ENCODE data around the gene PXMP4. TPM values are rescaled to one million over a fixed set of nuclear protein-coding genes. Genes with fewer than 3 reads are reported as not detected.

PXMP4 gene
- polyA plus RNA-seq, 1 experiment = 11.2 TPM

GRCh38 chr20:33686100-33686983 is 33.8 kb downstream of the PXMP4 start, which contains the start of gene E2F1:
Gene E2F1 (minus strand): TSS chr20:33686385. CDS start chr20:33686264, 121 bp downstream.
- no peaks in the 10 kb centered on the region for H3K36me3 ChIP-seq (ENCODE audit: control insufficient read depth, insufficient read depth, low read length)
- ChIA-PET POLR2A (no interaction called here), CTCF (interaction anchor here (0.5 kb wide), 1 partner anchor 122 kb away, joined by 3 read pairs; no protein-coding TSS in a partner anchor)
- no peaks in the 10 kb centered on the region for H3K27me3 ChIP-seq (ENCODE audit: control insufficient read depth, insufficient read depth, low read length)
- DNase-seq (ENCODE audit: low read depth) = peak; percentile 52
- H3K4me3 ChIP-seq (ENCODE audit: low read depth, low read length) = peak within 1 kb of the TSS; percentile 35
- TF ChIP-seq CTCF (IDR thresholded peaks at IDR 0.05; ENCODE audit: insufficient read depth, low read depth, low read length) = peak; percentile 40

DNA sequence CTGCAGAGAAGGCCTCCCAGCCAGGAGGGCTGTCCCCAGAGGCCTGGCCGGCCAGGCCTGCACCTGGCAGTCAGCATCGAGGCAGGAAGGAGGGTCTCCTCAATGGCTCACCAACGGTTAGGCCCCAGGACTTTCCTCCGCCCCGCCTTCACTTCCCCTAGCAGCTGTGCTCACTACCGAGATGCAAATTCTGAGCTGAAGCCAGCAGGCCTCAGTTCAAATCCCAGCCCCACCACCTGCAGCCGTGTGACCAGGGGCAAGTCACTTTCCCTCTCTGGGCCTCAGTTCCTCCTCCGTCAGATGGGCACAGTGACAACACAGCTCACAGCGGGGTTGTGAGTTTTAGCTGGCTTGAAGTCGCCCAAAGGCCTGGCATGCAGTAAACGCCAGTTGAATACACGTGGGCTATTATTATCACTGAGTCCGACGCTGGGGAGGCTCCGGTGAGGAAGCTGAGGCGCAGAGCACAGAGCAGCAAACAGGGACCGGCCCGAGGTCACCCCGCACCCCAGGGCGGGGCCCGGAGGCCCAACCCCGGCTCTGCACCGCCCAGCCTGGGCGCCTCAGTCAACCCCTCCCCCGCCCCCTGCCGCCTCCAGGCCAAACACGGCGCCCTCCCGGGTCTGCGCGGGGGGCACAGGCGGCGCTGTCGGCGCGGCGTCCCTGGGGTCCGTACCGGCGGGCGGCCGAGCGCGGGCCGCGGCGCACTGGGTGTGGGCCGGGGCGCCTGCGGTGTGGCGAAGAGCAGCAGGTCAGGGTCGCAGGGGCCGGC is 34.6 kb downstream of the PXMP4 start:
- ChIA-PET POLR2A (interaction anchor here (0.6 to 0.9 kb wide), 2 partner anchors 11 to 21 kb away, joined by 4 to 5 read pairs; no protein-coding TSS in a partner anchor), CTCF (interaction anchor here (0.8 to 1.5 kb wide), 2 partner anchors 10 to 17 kb away, joined by 3 to 4 read pairs; no protein-coding TSS in a partner anchor)
- no peak for TF ChIP-seq CTCF (IDR thresholded peaks at IDR 0.05; ENCODE audit: insufficient read depth, low read depth, low read length)
- DNase-seq (ENCODE audit: low read depth) = no peak
- Histone ChIP-seq H3K27me3 (ENCODE audit: control insufficient read depth, insufficient read depth, low read length) (no peaks in the 10 kb centered on the region), H3K36me3 (ENCODE audit: control insufficient read depth, insufficient read depth, low read length) (no peaks in the 10 kb centered on the region), H3K4me3 (ENCODE audit: low read depth, low read length) (peak overlapping the region; percentile 35)

- POLR2A ChIA-PET = interaction anchor here (0.9 kb wide), 1 partner anchor 20 kb away, joined by 5 read pairs; no protein-coding TSS in a partner anchor
- Histone ChIP-seq H3K27me3 (ENCODE audit: control insufficient read depth, insufficient read depth, low read length) (no peaks in the 10 kb centered on the region), H3K36me3 (ENCODE audit: control insufficient read depth, insufficient read depth, low read length) (no peaks in the 10 kb centered on the region), H3K4me3 (ENCODE audit: low read depth, low read length) (peak overlapping the region; percentile 35)
- CTCF ChIA-PET = interaction anchor here (0.8 to 1.5 kb wide), 3 partner anchors 10 to 17 kb away, joined by 3 to 4 read pairs (median 3); no protein-coding TSS in a partner anchor
- TF ChIP-seq CTCF (IDR thresholded peaks at IDR 0.05; ENCODE audit: insufficient read depth, low read depth, low read length) = no peak
- DNase-seq (ENCODE audit: low read depth) = no peak
Observed at GRCh38 chr20:33684533-33685327, 35.4 kb downstream of the PXMP4 start.

GRCh38 chr20:33681728-33682353 is 38.3 kb downstream of the PXMP4 start:
- DNase-seq (ENCODE audit: low read depth) = no peak
- no peak for TF ChIP-seq CTCF (IDR thresholded peaks at IDR 0.05; ENCODE audit: insufficient read depth, low read depth, low read length)
- no peaks in the 10 kb centered on the region for H3K36me3 ChIP-seq (ENCODE audit: control insufficient read depth, insufficient read depth, low read length)
- ChIA-PET CTCF (interaction anchor here (3.3 kb wide), 1 partner anchor 14 kb away, joined by 16 read pairs; the partner anchor contains the start of gene ACTL10), POLR2A (no interaction called here)
- H3K4me3 ChIP-seq (ENCODE audit: low read depth, low read length) = no peak overlapping the region
- H3K27me3 ChIP-seq (ENCODE audit: control insufficient read depth, insufficient read depth, low read length) = no peaks in the 10 kb centered on the region
